ENCODE results near the gene LPCAT3.

The LPCAT3 gene

GRCh38 chr12:6929466-6930452, 88.5 kb downstream of the LPCAT3 start:
- TF ChIP-seq GATA1 (IDR thresholded peaks at IDR 0.05; ENCODE audit: low read depth, low read length) (no peak), POLR2A (IDR thresholded peaks at IDR 0.05; ENCODE audit: low read length) (peak; percentile 21)
- DNase-seq: peak; percentile 58 to 81

- TF ChIP-seq GATA1 (IDR thresholded peaks at IDR 0.05; ENCODE audit: low read depth, low read length) (no peak), POLR2A (IDR thresholded peaks at IDR 0.05; ENCODE audit: low read length) (peak; percentile 33)
- DNase-seq: no peak
Measured at GRCh38 chr12:6928703-6929407, 89.4 kb downstream of the LPCAT3 start.

- TF ChIP-seq GATA1 (IDR thresholded peaks at IDR 0.05; ENCODE audit: low read depth, low read length): no peak
- TF ChIP-seq POLR2A (IDR thresholded peaks at IDR 0.05; ENCODE audit: low read length): no peak
- DNase-seq: no peak
Measured at GRCh38 chr12:6928022-6928702, 90.1 kb downstream of the LPCAT3 start.

GRCh38 chr12:6927379-6928021, 90.8 kb downstream of the LPCAT3 start, which contains the start of gene ATN1:
Gene ATN1 (plus strand): TSS chr12:6927959. CDS start chr12:6934002, 6,043 bp downstream.
- peak; percentile 71 to 81 for DNase-seq
- peak; percentile 18 for TF ChIP-seq POLR2A (IDR thresholded peaks at IDR 0.05; ENCODE audit: low read length)
- TF ChIP-seq GATA1 (IDR thresholded peaks at IDR 0.05; ENCODE audit: low read depth, low read length): no peak
